Stimulated activated CD4-positive, alpha-beta T cell treated with anti-CD3 and anti-CD28 coated beads, Interleukin-2, amount 100 ng/mL, for 4 hours (primary cell): ENCODE results near the gene CACNA1D.

ENCODE experiments used
- DNase-seq: peaks from one replicate; pipeline ENCODE4 v3.0.0-alpha.2; 2020; ENCODE audit warnings: low read depth

CACNA1D gene

DNA sequence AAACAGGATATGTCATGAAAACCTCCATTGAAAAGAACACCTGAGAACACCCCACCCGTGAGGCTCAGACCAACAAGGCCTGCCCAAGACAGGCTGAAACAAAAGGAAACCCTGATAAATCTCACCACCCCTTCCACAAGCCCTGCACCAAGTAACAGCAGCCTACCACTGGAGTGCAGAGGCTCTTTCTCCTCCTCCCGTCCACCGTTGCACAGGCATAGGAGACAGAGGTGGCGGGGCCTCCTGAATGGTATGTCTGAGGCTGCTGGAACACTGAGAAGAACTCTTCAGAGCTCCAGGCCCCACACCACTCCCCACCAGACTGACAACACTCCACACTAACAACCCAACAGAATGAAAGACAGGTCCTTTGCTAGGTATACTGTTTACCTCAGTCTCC lies 330.4 kb downstream of the CACNA1D start:
- no peak for DNase-seq

DNA sequence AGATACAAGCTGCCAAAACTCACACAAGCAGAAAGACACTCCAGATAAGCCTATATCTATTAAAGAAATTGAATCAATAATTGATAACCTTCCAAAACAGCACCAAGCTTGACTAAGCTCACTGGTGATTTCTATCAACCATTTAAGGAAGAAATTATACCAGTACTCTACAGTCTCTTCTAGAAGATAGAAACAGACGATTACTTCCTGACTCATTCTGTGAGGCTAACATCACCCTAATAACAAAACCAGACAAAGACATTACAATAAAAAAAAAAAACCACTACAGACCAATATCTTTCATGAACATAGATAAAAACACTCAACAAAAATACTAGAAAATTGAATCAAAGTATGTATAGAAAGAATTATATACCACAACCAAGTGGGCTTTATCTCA lies 331.6 kb downstream of the CACNA1D start:
- DNase-seq = no peak

DNA sequence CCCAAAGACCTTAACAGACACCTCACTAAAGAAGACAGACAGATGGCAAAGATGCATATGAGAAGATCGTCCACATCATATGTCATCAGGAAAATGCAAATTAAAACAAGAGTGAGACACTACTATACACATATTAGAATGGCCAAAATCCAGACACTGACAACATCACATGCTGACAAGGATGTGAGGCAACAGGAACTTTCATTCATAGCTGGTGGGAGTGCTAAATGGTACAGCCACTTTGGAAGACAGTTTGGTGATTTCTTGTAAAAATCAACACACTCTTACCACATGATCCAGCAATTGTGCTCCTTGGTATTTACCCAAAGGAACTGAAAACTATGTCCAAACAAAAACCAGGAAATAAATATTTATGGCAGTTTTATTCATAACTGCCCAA lies 334.2 kb downstream of the CACNA1D start:
- DNase-seq = no peak

DNA sequence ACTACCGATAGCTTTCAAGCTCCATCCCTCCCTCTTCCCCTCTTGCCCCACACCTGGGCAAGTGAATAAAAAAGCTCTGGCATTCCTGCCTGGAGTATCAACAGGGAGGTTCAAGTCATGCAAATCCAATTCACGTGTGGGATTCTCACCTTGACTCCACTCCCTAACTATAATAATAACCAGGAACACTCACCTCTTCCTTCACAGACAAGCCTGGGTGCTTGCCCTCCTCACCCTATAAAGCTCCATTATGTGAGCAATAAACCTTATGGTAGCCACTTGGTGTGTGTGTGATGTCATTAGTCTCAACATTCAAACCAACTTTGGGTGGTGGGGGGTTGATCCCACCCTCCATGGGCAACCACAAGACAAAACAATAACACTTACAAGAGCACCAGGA lies 335.2 kb downstream of the CACNA1D start:
- no peak for DNase-seq

- DNase-seq = no peak
These were observed 336.5 kb downstream of the CACNA1D start for GRCh38 chr3:53830944-53831343.

DNA sequence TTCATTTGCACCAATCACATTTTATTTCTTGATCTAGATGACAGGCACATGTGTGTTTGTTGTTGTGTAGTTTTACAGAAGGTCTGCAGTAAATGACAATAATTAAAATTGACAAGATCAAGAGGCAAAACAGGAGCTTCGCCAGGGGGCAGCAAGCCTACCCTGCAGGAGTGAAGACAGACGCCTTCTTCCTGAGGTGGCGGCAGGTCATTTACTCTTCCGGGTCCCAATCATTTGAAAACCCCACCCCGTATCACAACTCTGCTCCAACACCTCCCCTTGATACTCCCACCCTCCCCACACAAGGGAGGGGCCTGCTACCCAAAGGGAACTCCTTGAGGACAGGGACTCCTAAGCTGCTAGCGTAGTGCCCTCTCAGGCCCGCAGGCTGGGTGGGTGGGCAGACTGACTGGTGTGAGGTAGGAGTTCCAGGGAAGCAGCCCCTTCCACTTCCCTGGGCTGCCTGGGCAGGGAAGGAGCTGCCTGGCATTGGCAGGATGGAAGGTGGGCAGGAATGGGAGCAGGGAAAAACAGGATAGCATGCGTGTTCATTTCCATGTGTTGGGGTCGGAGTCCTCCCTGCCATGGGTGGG lies 338.7 kb downstream of the CACNA1D start:
- DNase-seq = no peak

DNA sequence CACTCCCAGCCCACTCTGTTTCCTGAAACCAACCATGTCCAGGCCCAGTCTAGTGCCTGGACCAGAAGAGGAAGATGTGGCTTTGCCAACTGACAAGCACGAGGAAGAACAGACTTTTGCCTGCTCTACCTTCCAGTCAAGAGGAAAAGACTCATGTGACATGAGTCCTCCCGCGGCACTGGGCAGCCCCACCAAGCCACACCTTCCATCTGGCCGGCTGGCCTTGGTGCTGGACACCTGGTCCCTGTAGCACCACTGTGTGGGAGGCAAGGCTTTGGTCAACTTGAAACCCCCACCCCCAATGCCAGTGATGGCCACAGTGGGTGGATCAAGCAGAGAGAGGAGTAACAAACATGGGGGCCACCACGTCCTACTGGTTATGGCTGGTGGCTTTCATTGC lies 339.3 kb downstream of the CACNA1D start:
- no peak for DNase-seq

- DNase-seq = no peak
These were observed 340.2 kb downstream of the CACNA1D start for GRCh38 chr3:53834429-53835095.

DNA sequence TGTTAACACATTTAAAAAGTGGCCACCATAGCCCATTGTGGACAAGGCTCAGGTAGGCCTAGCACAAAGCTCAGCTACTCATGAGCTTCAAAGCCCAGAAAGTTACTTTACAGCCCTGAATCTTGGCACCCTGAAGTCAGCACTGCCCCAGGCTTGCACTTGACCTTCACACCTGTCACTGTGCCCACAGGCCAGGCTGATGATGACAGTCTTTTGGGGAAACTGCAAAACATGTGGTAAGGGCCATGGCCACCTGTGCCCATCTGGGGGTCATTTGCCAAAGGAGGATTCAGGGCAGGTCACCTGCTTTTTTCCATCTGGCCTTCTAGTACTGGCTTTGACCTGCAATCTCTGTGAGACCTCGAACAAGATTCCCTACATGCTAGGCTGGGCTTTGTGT lies 340.8 kb downstream of the CACNA1D start:
- DNase-seq = no peak

DNA sequence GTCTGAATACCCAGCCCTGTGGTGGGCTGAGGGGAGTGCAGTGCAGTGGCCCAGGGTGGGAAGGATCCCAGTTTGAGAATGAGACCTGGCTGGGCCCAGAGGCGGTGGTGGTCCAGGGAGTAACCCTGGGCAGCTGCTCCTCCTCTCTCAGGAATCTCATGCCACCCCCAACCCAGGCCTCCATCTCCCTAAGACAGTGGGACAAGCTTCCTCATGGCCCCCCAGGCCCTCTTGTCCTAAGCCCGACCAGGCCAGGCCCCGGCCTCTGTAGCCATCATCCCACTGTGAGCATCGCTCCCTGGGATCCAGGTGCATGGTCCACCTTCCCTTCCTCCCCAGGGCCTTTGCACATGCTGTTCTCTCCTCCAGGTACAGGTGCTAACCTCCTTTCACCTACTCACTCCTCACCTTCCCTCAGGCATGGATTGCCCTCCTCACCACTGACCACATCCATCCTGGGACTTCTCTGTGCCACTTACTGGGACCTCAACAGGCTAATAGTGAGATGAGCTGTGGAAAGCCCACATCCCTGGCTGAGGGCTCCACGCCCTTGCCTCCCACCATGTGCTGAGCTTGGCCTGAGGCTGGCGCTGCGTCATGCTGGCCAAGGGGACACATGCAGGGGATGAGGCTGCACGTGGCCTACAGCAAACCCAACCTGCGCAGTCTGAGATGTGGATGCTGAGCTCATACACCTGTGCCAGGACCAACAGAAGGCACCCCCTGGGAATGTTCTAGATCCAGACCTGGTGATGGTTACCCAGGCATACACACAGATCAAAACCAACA lies 341.9 kb downstream of the CACNA1D start:
- no peak for DNase-seq

GRCh38 chr3:53837331-53837730 lies 342.9 kb downstream of the CACNA1D start:
- no peak for DNase-seq

GRCh38 chr3:53841296-53841695 lies 346.9 kb downstream of the CACNA1D start:
- DNase-seq = no peak

GRCh38 chr3:53842436-53843194 lies 348.2 kb downstream of the CACNA1D start:
- no peak for DNase-seq

GRCh38 chr3:53843195-53844177 lies 349.1 kb downstream of the CACNA1D start:
- DNase-seq = no peak

DNA sequence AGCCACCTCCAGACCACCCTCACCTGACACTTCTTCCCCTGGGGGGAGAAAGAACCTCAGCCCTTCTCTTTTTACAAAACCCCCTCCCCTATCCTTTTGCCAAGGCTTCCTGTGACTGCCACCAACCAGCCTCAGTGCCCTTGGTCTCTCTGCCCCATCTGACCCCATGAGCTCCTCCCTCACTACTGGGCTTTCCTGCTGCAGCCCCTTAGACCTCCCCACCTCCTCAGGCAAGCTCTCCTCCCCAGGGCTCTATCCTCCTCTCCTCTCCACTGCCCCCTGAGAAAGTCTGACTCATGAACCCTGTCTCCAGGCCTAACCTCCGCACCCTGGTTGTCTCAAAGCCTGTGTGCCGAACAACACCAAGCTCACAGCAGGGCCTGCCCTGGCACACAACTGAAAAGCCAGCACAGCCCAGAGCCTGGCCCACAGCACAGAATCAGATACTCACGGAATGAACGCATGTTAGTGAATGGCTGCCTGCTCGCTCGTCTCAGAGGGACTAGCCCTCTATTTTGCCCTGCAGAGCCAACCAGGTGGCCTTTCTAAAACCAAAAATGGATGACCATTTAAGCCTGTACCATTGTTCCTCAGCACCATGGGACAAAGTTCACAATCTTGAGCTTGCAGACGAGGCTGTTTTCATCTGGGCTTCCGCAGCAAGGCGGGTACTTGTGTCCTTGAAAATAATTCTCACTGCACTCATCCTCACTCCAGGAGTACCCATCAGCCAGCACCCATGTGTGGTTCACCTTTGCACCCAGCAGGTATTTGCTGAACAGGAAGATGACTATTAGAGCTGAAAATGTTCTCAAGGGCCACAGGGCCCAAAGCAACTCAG lies 350.1 kb downstream of the CACNA1D start:
- DNase-seq = no peak

- DNase-seq = no peak
These were observed 350.9 kb downstream of the CACNA1D start for GRCh38 chr3:53845103-53845880.

DNA sequence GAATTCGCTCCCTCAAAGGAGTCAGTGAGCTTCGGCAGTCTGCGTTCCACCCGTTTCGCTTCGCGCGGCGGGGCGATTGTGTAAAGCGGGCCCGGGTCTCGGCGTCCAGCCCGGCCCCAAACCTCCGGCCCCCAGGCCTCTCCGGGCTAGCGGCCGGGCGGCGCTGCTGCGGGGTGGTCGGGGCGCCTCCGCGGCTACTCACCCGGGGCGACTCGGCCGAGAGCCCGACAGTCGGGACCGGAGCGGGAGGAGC lies 351.4 kb downstream of the CACNA1D start:
- DNase-seq = no peak

DNA sequence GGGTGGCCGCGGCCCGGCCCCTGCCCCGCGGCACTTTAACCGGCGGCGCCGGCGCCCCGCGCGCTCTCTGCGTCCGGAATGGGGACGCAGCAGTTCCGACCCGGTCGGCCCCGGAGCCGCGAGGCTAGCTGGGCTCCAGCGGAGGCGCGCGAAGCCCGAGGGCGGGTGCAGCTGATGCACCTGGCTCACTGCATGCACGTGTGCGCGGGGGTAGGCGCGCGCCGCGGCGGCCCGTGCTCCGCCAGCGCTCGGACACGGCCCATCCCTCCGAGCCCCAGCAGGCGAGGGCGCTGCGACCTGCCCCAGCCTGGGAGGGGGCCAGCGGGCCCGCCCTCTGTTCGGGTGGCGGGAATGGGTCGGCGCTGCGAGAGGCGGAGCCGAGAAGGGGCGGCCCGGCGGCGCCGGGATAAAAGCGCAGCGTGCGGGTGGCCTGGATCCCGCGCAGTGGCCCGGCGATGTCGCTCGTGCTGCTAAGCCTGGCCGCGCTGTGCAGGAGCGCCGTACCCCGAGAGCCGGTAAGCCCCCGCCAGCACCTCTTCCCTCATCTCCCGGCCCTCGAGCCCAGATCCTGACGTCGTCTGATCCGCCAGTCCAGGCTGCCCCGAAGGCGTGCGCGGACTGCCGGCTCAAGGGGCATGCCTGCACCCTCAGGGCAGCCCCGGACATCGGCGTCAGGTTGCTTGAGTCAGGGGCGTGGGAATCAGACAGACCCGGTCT lies 351.9 kb downstream of the CACNA1D start, which contains the start of the genes CHDH and IL17RB:
CHDH (minus strand) TSS at position 286 of the 717 bp plus-strand sequence. CDS start 22,411 bp downstream, outside the sequence.
IL17RB (plus strand) TSS at position 435 of the 717 bp plus-strand sequence; CDS start at position 456, 21 bp downstream.
- DNase-seq = no peak

GRCh38 chr3:53846851-53847155 lies 352.4 kb downstream of the CACNA1D start:
- no peak for DNase-seq
